Neural progenitor cell (in vitro differentiated cells): ENCODE data around the gene VPS13D.

Experiments used
- EZH2 ChIP-seq: fragments of 200-600 bp; sonication (generic); IDR thresholded peaks from 2 replicates; pipeline ENCODE4 v1.6.1; 2017; ENCODE audit warnings: antibody characterized with exemption, mild to moderate bottlenecking, moderate library complexity
- EZH2phosphoT487 ChIP-seq: fragments of 200-600 bp; sonication (generic); IDR thresholded peaks from 2 replicates; pipeline ENCODE4 v1.6.1; 2017; ENCODE audit warnings: antibody characterized with exemption
- TF ChIP-seq, protein P1 (sequence below): fragments of 200-600 bp; sonication (generic); IDR thresholded peaks from 2 replicates; pipeline ENCODE4 v1.5.1; 2017; ENCODE audit warnings: antibody characterized with exemption, mild to moderate bottlenecking

DNA sequence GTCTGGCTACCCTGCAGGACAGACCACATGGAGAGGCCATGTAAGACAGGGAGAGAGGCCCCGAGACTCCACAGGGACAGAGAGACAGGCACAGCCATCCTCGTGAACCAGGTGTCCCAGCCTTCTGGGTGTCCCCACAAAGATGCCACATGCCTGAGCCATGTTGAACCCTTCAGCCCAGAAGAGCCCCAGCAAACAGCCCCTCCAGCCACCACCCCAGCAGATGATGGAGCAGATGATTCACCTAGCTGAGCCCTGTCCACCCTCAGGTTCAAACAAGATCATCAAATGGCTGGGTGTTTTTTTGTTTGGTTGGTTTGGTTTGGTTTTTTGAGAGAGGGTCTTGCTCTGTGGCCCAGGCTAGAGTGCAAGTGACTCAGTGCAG is 309.5 kb downstream of the VPS13D start:
- TF ChIP-seq, protein P1, sequence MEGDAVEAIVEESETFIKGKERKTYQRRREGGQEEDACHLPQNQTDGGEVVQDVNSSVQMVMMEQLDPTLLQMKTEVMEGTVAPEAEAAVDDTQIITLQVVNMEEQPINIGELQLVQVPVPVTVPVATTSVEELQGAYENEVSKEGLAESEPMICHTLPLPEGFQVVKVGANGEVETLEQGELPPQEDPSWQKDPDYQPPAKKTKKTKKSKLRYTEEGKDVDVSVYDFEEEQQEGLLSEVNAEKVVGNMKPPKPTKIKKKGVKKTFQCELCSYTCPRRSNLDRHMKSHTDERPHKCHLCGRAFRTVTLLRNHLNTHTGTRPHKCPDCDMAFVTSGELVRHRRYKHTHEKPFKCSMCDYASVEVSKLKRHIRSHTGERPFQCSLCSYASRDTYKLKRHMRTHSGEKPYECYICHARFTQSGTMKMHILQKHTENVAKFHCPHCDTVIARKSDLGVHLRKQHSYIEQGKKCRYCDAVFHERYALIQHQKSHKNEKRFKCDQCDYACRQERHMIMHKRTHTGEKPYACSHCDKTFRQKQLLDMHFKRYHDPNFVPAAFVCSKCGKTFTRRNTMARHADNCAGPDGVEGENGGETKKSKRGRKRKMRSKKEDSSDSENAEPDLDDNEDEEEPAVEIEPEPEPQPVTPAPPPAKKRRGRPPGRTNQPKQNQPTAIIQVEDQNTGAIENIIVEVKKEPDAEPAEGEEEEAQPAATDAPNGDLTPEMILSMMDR = no peak
- TF ChIP-seq EZH2phosphoT487 (no peak), EZH2 (no peak)
